Coronary artery (tissue), 2 donors: Measurements from ENCODE around the gene ERN1.

Source experiments
- DNase-seq: peaks from one replicate; pipeline ENCODE4 v3.0.0-alpha.2; 2017; ENCODE audit warnings: low spot score
- H3K27ac ChIP-seq, 2 donors: fragments of 200-600 bp; sonication (generic); one replicate each; pipeline ENCODE4 v1.5.1; 2016 to 2019
- H3K4me3 ChIP-seq: fragments of 200-600 bp; sonication (generic); 2 replicates; pipeline ENCODE4 v1.5.1; 2016; ENCODE audit warnings: mild to moderate bottlenecking, moderate library complexity
- CTCF ChIP-seq: fragments of 200-600 bp; sonication (generic); IDR thresholded peaks from one replicate; pipeline ENCODE4 v1.5.1; 2019; ENCODE audit warnings: antibody characterized with exemption

Gene ERN1

GRCh38 chr17:64084086-64084939, 45.6 kb downstream of the ERN1 start:
- Histone ChIP-seq H3K4me3 (no peak overlapping the region), H3K27ac (peak overlapping the region in 1 of 2 donors; percentile 19)
- DNase-seq, result no peak
- TF ChIP-seq CTCF, result no peak

DNA sequence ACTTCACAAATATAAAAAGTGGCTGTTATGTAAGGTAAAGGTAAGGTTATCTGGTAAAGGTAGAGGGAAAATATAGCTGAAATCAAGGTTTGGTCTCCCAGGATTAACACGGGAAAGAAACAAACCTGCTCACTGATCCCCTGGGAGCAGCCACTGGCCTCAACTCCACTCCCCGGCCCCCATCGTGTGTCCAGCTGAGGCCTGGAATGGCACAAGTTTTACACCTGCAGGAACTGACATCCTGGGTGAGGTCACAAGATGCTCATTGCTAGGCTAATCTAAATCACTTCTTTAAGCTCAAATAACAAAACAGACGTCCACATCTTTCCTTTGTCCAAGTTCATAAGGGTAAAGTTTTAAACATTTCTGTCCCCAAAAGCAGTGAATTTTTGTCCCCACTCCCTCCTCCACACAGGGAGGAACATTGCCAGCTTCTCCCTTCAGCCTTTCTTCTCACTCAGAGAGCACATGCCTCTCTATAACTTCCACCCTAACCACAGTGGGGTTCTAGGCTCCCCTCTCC, 46.3 kb downstream of the ERN1 start:
- Histone ChIP-seq H3K27ac (peak overlapping the region in 1 of 2 donors; percentile 19), H3K4me3 (no peak overlapping the region)
- no peak for DNase-seq
- no peak for TF ChIP-seq CTCF

GRCh38 chr17:64083093-64083492, 46.9 kb downstream of the ERN1 start:
- no peak overlapping the region for H3K27ac ChIP-seq
- TF ChIP-seq CTCF, result no peak
- no peak for DNase-seq
- H3K4me3 ChIP-seq, result no peak overlapping the region

DNA sequence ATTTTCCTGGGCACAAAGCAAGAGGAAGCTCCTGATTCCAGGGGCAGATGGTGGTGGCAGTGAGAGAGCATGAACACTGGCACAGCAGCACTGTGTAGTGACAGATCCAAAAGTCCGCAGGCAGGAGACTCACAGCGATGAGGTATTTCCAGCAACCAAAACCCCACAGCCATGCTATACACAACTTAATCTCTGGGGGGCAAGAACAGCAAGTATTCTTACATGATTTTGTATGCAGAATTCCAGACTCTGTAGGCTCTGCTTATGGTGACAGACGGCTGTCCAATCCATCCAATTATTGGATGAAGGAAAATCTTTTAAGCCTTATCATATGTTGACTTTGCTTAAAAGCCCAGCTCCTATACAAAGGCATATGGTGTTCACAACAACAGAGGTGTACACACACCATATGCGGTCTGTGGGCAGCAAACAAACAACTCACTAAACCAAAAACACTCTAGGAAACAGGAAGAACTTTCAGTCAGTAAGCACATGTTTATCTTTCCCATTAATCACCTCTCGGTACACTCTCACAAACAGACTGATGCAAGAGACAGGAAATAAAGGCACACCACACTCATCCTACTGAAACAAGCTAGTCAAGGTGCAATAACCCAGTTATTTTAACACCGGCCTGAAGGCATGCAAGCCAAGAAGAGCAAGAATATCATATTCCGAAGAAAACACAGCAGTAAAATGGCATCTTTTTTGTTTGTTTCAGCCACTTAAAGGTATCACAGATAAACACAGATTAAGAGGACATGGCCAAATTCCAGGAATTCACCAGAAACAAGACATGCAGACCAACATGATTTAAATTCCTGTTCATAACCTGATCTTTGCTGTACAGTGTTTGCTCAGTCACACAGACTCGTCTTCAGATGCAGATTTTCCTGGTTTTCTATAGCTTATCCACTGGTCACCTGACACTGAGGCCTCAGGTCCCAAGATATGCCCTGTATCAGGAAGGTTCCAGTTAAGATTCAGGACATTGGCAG, 47.8 kb downstream of the ERN1 start:
- no peak for TF ChIP-seq CTCF
- DNase-seq, result no peak
- no peak overlapping the region for H3K27ac ChIP-seq
- H3K4me3 ChIP-seq, result no peak overlapping the region

GRCh38 chr17:64080174-64080618, 49.7 kb downstream of the ERN1 start:
- TF ChIP-seq CTCF, result no peak
- Histone ChIP-seq H3K27ac (no peak overlapping the region), H3K4me3 (no peak overlapping the region)
- DNase-seq, result no peak

DNA sequence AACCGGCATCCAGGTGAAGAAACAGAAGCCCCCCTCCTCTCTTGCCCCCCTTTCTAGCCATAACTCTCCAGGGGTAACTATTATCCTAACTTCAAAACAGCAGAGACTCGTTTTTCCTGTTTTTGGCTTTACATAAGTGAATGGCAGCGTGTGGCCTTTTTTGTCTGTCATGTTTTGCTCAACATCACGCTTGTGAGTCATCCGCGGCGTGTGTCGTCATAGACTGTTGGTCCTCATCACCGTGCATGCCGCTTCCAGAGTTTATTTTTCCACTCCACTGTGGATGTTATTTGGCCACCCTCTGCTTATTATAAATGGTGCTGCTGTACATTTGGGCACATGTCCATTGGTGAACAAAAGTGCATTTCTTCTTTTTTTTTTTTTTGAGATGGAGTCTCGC, 52.6 kb downstream of the ERN1 start:
- no peak for DNase-seq
- no peak overlapping the region for H3K27ac ChIP-seq
- TF ChIP-seq CTCF, result no peak

More for the DNA sequence above, 52.6 kb downstream of the ERN1 start:
- no peak overlapping the region for H3K4me3 ChIP-seq
